HL-60 (cell line): ENCODE results near the gene SRGAP2C.
"Not testable (repeated sequence)": the region's sequence is repeated elsewhere in the genome, so short reads cannot be mapped to it uniquely, and the experiment has no call there.

Experiments
- GABPA ChIP-seq: IDR thresholded peaks from 2 replicates; pipeline ENCODE4 v1.6.1; 2012; ENCODE audit warnings: low read depth
- SPI1 ChIP-seq: IDR thresholded peaks from 2 replicates; pipeline ENCODE4 v1.6.1; 2012; ENCODE audit warnings: low read depth, mild to moderate bottlenecking, borderline replicate concordance
- TF ChIP-seq, protein P1 (sequence below): IDR thresholded peaks from one replicate; pipeline ENCODE4 v1.5.1; 2011; ENCODE audit warnings: low read length, control low read depth, inconsistent platforms; ENCODE audit not compliant: insufficient read depth
- TF ChIP-seq, protein P2 (sequence below): IDR thresholded peaks from 2 replicates; pipeline ENCODE4 v1.6.1; 2012; ENCODE audit warnings: low read depth; ENCODE audit not compliant: insufficient replicate concordance

DNA sequence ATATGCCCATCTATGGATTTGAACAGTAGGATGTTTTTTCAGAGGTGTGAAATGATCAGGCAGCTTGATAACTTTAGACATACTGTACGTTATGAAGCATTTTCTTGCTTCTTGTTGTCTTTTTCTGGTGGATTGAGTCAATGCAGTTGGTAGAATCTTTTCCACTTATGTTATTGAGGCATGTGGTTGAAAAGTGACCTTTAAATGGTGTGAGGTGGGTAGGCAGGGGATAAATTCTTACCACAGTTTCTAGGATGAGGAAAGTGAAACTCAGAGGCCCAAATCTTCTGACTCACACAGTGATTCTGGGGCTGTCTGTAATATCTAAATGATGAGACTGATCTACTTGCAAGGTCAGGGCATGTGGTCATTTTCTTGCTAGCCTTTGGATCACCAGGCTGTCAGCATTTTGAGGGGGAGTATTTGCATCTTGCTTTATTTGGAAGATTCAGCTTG is 79.0 kb downstream of the SRGAP2C start:
- TF ChIP-seq, protein P1, sequence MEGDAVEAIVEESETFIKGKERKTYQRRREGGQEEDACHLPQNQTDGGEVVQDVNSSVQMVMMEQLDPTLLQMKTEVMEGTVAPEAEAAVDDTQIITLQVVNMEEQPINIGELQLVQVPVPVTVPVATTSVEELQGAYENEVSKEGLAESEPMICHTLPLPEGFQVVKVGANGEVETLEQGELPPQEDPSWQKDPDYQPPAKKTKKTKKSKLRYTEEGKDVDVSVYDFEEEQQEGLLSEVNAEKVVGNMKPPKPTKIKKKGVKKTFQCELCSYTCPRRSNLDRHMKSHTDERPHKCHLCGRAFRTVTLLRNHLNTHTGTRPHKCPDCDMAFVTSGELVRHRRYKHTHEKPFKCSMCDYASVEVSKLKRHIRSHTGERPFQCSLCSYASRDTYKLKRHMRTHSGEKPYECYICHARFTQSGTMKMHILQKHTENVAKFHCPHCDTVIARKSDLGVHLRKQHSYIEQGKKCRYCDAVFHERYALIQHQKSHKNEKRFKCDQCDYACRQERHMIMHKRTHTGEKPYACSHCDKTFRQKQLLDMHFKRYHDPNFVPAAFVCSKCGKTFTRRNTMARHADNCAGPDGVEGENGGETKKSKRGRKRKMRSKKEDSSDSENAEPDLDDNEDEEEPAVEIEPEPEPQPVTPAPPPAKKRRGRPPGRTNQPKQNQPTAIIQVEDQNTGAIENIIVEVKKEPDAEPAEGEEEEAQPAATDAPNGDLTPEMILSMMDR: not testable (repeated sequence)
- not testable (repeated sequence) for TF ChIP-seq GABPA, SPI1
- TF ChIP-seq, protein P2, sequence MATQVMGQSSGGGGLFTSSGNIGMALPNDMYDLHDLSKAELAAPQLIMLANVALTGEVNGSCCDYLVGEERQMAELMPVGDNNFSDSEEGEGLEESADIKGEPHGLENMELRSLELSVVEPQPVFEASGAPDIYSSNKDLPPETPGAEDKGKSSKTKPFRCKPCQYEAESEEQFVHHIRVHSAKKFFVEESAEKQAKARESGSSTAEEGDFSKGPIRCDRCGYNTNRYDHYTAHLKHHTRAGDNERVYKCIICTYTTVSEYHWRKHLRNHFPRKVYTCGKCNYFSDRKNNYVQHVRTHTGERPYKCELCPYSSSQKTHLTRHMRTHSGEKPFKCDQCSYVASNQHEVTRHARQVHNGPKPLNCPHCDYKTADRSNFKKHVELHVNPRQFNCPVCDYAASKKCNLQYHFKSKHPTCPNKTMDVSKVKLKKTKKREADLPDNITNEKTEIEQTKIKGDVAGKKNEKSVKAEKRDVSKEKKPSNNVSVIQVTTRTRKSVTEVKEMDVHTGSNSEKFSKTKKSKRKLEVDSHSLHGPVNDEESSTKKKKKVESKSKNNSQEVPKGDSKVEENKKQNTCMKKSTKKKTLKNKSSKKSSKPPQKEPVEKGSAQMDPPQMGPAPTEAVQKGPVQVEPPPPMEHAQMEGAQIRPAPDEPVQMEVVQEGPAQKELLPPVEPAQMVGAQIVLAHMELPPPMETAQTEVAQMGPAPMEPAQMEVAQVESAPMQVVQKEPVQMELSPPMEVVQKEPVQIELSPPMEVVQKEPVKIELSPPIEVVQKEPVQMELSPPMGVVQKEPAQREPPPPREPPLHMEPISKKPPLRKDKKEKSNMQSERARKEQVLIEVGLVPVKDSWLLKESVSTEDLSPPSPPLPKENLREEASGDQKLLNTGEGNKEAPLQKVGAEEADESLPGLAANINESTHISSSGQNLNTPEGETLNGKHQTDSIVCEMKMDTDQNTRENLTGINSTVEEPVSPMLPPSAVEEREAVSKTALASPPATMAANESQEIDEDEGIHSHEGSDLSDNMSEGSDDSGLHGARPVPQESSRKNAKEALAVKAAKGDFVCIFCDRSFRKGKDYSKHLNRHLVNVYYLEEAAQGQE: not testable (repeated sequence)
